Measurements from ENCODE around the gene MAGI1.

DNA sequence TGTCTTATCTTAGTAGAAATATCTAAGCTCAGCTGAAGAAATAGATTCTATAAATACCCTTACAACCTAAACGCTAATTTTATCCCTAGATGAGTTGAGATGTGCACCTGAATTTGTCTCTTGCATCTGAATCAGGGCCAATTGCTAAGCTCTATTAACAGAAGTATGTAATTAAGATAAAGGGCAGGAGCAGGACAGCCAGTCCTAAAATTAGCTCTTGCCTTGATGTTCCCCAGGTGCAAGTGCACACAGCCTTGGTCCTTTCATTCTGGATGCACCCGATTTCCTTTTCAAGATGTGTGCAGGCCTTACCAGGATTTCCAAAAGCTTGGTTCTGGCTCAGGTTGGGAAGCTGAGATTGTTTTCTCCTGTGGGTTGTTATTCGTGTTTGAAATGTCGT, 52.4 kb downstream of the MAGI1 start:
- TF ChIP-seq EZH2phosphoT487 (IDR thresholded peaks at IDR 0.05; ENCODE audit: borderline replicate concordance), result no peak
- TF ChIP-seq SIN3A (IDR thresholded peaks at IDR 0.05; ENCODE audit: low read depth), result no peak
